Measurements from ENCODE around the gene CLDN14.

DNA sequence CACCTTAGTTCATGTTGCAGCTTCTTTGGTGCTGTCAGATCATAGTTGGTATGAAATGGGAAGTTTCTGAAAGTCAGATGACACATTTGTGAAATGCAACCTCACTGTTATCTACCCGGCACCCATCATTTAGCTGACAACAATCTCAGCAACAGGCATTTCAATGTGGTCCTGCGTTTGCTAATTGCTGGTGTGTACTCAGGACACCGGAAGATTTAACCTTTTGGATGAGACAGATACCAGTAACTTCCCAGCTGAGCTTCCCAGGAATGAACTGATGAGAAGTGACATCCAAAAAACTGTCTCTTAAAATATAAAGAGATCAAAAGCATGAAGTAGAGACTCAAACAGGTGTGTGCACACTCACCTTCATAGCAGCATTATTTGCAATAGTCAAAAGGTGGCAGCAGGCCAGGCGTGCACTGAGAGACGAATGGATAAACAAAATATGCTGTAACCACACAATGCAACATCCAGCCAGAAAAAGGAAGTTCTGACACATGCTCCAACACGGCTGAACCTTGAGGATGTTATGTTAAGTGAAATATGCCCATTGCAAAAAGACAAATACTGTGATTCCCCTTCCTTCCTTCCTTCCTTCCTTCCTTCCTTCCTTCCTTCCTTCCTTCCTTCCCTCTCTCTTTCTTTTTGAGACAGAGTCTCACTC, 7.9 kb upstream of the CLDN14 start:
- TF ChIP-seq, protein P1, sequence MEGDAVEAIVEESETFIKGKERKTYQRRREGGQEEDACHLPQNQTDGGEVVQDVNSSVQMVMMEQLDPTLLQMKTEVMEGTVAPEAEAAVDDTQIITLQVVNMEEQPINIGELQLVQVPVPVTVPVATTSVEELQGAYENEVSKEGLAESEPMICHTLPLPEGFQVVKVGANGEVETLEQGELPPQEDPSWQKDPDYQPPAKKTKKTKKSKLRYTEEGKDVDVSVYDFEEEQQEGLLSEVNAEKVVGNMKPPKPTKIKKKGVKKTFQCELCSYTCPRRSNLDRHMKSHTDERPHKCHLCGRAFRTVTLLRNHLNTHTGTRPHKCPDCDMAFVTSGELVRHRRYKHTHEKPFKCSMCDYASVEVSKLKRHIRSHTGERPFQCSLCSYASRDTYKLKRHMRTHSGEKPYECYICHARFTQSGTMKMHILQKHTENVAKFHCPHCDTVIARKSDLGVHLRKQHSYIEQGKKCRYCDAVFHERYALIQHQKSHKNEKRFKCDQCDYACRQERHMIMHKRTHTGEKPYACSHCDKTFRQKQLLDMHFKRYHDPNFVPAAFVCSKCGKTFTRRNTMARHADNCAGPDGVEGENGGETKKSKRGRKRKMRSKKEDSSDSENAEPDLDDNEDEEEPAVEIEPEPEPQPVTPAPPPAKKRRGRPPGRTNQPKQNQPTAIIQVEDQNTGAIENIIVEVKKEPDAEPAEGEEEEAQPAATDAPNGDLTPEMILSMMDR (IDR thresholded peaks at IDR 0.05; ENCODE audit: low read depth, low read length): peak; percentile 2
- peak; percentile 56; the same call in 1 of the 2 replicates for TF ChIP-seq MYC (IDR thresholded peaks at IDR 0.05; ENCODE audit: low read depth, low read length)

Data from NB4 (cell line).